Osteocyte (in vitro differentiated cells): ENCODE data around the gene KLRB1. TPM values are rescaled to one million over a fixed set of nuclear protein-coding genes. Genes with fewer than 3 reads are reported as not detected.
"Not testable (repeated sequence)": the region's sequence is repeated elsewhere in the genome, so short reads cannot be mapped to it uniquely, and the experiment has no call there.

Experiments used
- DNase-seq: peaks from one replicate; pipeline ENCODE4 v3.0.0; 2021; ENCODE audit warnings: mixed read lengths; ENCODE audit not compliant: unreplicated experiment; ENCODE audit errors: extremely low spot score
- H3K27ac Mint-ChIP-seq: one replicate; pipeline ENCODE4 v1.8.0; 2021; ENCODE audit warnings: mild to moderate bottlenecking, mixed read lengths; ENCODE audit not compliant: unreplicated experiment
- H3K27me3 Mint-ChIP-seq: one replicate; pipeline ENCODE4 v1.8.0; 2021; ENCODE audit warnings: mixed read lengths; ENCODE audit not compliant: unreplicated experiment
- H3K36me3 Mint-ChIP-seq: one replicate; pipeline ENCODE4 v1.8.0; 2021; ENCODE audit warnings: mixed read lengths; ENCODE audit not compliant: unreplicated experiment
- H3K4me1 Mint-ChIP-seq: one replicate; pipeline ENCODE4 v1.8.0; 2021; ENCODE audit warnings: mixed read lengths; ENCODE audit not compliant: unreplicated experiment
- H3K4me3 Mint-ChIP-seq: one replicate; pipeline ENCODE4 v1.8.0; 2021; ENCODE audit warnings: mild to moderate bottlenecking, moderate library complexity, mixed read lengths; ENCODE audit not compliant: unreplicated experiment
- H3K9me3 Mint-ChIP-seq: one replicate; pipeline ENCODE4 v1.8.0; 2021; ENCODE audit warnings: mixed read lengths; ENCODE audit not compliant: unreplicated experiment
- total RNA-seq: library from RNA; stranded (reverse); gene quantifications from 2 replicates; pipeline ENCODE4 v1.2.1, GENCODE V29; 2021
- TF ChIP-seq, protein P1 (sequence below): fragments of 200-600 bp; sonication (generic); IDR thresholded peaks from 2 replicates; pipeline ENCODE4 v1.5.0; 2021; ENCODE audit warnings: antibody characterized with exemption, mild to moderate bottlenecking, moderate library complexity

The KLRB1 gene
- total RNA-seq, 1 donor from 2014 or later, result not detected

DNA sequence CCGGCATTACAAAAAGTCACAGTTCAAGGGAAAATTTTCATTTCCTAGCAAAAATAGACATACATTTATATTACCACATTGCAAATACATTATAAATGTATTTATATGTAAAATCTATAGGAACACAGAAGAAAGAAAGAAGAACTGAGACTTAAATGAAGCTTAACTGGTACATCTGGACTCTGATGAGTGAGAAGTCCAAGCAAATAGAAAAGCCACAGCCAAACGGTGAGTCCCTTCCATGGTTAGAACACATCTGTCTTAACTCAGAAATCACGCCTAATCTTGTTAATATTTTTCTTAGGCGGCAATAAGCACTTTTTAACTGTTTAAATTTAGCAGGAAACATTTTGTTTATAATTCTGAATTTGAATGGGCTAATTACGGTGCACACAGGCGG, 9.4 kb upstream of the KLRB1 start:
- no peaks in the 10 kb centered on the region for H3K36me3 Mint-ChIP-seq
- H3K9me3 Mint-ChIP-seq, result peaks cover 9% of the 10 kb centered on the region
- DNase-seq, result no peak
- H3K4me3 Mint-ChIP-seq, result no peak overlapping the region
- H3K27me3 Mint-ChIP-seq, result peaks cover 4% of the 10 kb centered on the region
- H3K27ac Mint-ChIP-seq, result no peak overlapping the region
- TF ChIP-seq, protein P1, sequence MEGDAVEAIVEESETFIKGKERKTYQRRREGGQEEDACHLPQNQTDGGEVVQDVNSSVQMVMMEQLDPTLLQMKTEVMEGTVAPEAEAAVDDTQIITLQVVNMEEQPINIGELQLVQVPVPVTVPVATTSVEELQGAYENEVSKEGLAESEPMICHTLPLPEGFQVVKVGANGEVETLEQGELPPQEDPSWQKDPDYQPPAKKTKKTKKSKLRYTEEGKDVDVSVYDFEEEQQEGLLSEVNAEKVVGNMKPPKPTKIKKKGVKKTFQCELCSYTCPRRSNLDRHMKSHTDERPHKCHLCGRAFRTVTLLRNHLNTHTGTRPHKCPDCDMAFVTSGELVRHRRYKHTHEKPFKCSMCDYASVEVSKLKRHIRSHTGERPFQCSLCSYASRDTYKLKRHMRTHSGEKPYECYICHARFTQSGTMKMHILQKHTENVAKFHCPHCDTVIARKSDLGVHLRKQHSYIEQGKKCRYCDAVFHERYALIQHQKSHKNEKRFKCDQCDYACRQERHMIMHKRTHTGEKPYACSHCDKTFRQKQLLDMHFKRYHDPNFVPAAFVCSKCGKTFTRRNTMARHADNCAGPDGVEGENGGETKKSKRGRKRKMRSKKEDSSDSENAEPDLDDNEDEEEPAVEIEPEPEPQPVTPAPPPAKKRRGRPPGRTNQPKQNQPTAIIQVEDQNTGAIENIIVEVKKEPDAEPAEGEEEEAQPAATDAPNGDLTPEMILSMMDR, result no peak
- H3K4me1 Mint-ChIP-seq, result no peaks in the 10 kb centered on the region

DNA sequence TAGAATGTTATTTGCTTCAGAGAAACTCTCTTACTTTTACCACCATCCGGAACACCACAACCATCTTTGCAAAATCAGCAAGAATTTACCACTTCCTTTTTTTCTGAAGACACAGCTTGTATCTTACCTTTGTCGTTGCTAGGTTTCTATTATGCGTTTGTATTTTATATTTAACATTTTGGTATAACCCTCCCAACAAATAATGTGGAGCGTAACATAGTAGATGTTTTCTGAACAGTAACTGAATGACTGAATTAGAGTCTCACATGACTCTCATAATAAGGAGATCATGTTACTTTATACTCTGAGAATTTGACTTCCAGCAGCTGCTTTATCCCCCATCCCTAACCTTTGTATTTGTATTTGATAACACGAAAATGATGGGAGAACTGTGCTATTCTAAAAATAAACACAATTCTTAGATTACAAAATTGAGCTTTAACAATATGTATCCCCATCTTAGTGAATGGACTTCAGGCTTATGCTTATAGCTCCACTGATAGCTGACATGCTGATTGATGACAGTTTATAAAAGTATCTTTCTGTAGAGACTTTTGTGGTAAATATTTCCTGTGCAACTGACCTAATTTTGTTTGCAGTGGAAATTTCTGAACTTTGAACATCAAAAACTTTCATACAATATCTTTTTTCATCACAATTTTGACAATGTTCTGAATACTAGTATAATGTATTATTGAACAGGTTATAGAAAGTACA, 7.9 kb upstream of the KLRB1 start:
- TF ChIP-seq, protein P1, result no peak
- DNase-seq, result no peak
- Mint-ChIP-seq H3K4me1 (no peaks in the 10 kb centered on the region), H3K27me3 (peaks cover 4% of the 10 kb centered on the region), H3K4me3 (no peak overlapping the region), H3K27ac (no peak overlapping the region), H3K36me3 (no peaks in the 10 kb centered on the region), H3K9me3 (peaks cover 9% of the 10 kb centered on the region)

DNA sequence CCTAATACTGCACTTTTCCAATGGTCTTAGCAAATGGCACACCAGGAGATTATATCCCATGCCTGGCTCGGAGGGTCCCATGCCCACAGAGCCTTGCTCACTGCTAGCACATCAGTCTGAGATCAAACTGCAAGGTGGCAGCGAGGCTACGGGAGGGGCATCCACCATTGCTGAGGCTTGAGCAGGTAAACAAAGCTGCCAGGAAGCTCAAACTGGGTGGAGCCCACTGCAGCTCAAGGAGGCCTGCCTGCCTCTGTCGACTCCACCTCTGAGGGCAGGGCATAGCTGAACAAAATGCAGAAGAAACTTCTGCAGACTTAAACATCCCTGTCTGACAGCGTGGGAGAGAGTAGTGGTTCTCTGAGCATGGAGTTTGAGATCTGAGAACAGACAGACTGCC, 2.9 kb upstream of the KLRB1 start:
- not testable (repeated sequence) for H3K4me1 Mint-ChIP-seq, H3K4me3 Mint-ChIP-seq, H3K9me3 Mint-ChIP-seq, H3K27ac Mint-ChIP-seq, H3K27me3 Mint-ChIP-seq, H3K36me3 Mint-ChIP-seq, DNase-seq

DNA sequence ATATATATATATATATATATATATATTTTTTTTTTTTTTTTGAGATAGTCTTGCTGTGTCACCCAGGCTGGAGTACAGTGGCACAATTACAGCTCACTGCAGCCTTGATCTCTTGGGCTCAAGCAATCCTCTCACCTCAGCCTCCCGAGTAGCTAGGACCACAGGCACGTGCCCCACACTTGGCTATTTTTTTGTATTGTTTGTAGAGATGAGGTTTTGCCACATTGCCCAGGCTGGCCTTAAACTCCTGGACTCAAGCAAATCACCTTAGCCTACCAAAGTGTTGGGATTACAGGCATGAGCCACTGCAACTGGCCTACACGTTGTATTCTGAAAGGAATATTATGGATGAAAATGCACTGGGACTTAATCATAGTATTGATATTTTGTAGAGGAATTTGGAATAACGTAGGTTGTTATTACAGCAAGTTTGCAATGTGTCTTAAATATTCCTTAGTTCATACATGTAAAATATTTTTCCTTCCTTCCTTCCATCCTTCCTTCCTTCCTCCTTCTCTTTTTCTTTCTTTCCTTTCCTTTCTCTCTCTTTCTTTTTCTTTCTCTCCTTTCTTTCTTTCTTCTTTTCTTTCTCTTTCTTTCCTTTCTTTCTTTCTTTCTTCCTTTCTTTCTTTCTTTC, 862 bp downstream of the KLRB1 start:
- Mint-ChIP-seq H3K27me3 (no peaks in the 10 kb centered on the region), H3K9me3 (peaks cover 9% of the 10 kb centered on the region), H3K36me3 (no peaks in the 10 kb centered on the region), H3K4me3 (no peak overlapping the region), H3K4me1 (no peaks in the 10 kb centered on the region), H3K27ac (no peak overlapping the region)
- no peak for DNase-seq
- TF ChIP-seq, protein P1, result no peak

DNA sequence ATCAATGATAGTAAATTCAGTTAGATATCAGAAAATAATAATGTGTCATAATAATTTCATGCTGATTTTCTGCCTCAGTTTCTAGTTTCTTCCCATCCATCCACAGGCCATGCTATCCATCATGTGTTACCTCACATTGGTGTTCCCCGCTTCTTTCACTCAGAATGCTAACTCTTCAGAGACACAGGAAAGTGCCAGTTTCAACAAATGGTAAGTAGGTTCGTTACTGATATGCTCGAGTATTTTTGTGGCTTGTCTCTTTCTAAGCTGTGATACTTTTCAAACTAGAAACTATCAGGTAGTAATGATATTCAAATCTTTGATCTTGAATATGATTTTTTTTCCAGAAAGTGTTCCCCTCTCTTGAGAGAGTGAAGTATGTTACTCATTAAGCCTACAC, 1.5 kb downstream of the KLRB1 start:
- H3K36me3 Mint-ChIP-seq, result no peaks in the 10 kb centered on the region
- H3K4me1 Mint-ChIP-seq, result no peaks in the 10 kb centered on the region
- TF ChIP-seq, protein P1, result no peak

More for the DNA sequence above, 1.5 kb downstream of the KLRB1 start:
- Mint-ChIP-seq H3K4me3 (no peak overlapping the region), H3K27ac (no peak overlapping the region), H3K9me3 (peaks cover 9% of the 10 kb centered on the region), H3K27me3 (no peaks in the 10 kb centered on the region)
- DNase-seq, result no peak
